Measurements from ENCODE around the gene ZHX3.

The ZHX3 gene

GRCh38 chr20:41162396-41162795 is 155.1 kb downstream of the ZHX3 start:
- Mint-ChIP-seq H3K4me3 (peak overlapping the region; percentile 53), H3K4me1 (ENCODE audit: low read depth) (peaks cover 83% of the 10 kb centered on the region), H3K27ac (peak overlapping the region; percentile 81), H3K36me3 (peaks cover 20% of the 10 kb centered on the region), H3K9me3 (ENCODE audit: low read depth) (no peaks in the 10 kb centered on the region), H3K27me3 (no peaks in the 10 kb centered on the region)

GRCh38 chr20:41161886-41162285 is 155.6 kb downstream of the ZHX3 start:
- peaks cover 16% of the 10 kb centered on the region for H3K36me3 Mint-ChIP-seq
- H3K27me3 Mint-ChIP-seq = no peaks in the 10 kb centered on the region
- peak overlapping the region; percentile 53 for H3K4me3 Mint-ChIP-seq
- H3K9me3 Mint-ChIP-seq (ENCODE audit: low read depth) = no peaks in the 10 kb centered on the region
- H3K4me1 Mint-ChIP-seq (ENCODE audit: low read depth) = peaks cover 83% of the 10 kb centered on the region
- H3K27ac Mint-ChIP-seq = peak overlapping the region; percentile 81

GRCh38 chr20:41160686-41161085 is 156.8 kb downstream of the ZHX3 start:
- Mint-ChIP-seq H3K27ac (peak overlapping the region; percentile 88), H3K4me3 (peak overlapping the region; percentile 53), H3K36me3 (peaks cover 16% of the 10 kb centered on the region), H3K27me3 (no peaks in the 10 kb centered on the region), H3K4me1 (ENCODE audit: low read depth) (peaks cover 89% of the 10 kb centered on the region), H3K9me3 (ENCODE audit: low read depth) (no peaks in the 10 kb centered on the region)

- no peaks in the 10 kb centered on the region for H3K27me3 Mint-ChIP-seq
- H3K27ac Mint-ChIP-seq = peak overlapping the region; percentile 88
Measured at GRCh38 chr20:41159547-41159946, 158.0 kb downstream of the ZHX3 start.

GRCh38 chr20:41158082-41158625 is 159.4 kb downstream of the ZHX3 start:
- H3K27ac Mint-ChIP-seq = peak overlapping the region; percentile 88
- peaks cover 12% of the 10 kb centered on the region for H3K36me3 Mint-ChIP-seq
- peaks cover 94% of the 10 kb centered on the region for H3K4me1 Mint-ChIP-seq (ENCODE audit: low read depth)
- H3K4me3 Mint-ChIP-seq = peak overlapping the region; percentile 80
- no peaks in the 10 kb centered on the region for H3K27me3 Mint-ChIP-seq
- no peaks in the 10 kb centered on the region for H3K9me3 Mint-ChIP-seq (ENCODE audit: low read depth)

More at GRCh38 chr20:41159547-41159946, 158.0 kb downstream of the ZHX3 start:
- peak overlapping the region; percentile 80 for H3K4me3 Mint-ChIP-seq
- H3K4me1 Mint-ChIP-seq (ENCODE audit: low read depth) = peaks cover 94% of the 10 kb centered on the region
- no peaks in the 10 kb centered on the region for H3K9me3 Mint-ChIP-seq (ENCODE audit: low read depth)
- H3K36me3 Mint-ChIP-seq = peaks cover 16% of the 10 kb centered on the region

- H3K9me3 Mint-ChIP-seq (ENCODE audit: low read depth) = no peaks in the 10 kb centered on the region
Measured at GRCh38 chr20:41155261-41155660, 162.3 kb downstream of the ZHX3 start.

GRCh38 chr20:41154436-41155176 is 162.9 kb downstream of the ZHX3 start:
- peaks cover 96% of the 10 kb centered on the region for H3K4me1 Mint-ChIP-seq (ENCODE audit: low read depth)
- peak overlapping the region; percentile 88 for H3K27ac Mint-ChIP-seq
- peak overlapping the region; percentile 72 for H3K4me3 Mint-ChIP-seq
- H3K9me3 Mint-ChIP-seq (ENCODE audit: low read depth) = peaks cover under 1% of the 10 kb centered on the region
- H3K27me3 Mint-ChIP-seq = no peaks in the 10 kb centered on the region
- H3K36me3 Mint-ChIP-seq = peaks cover 3% of the 10 kb centered on the region

More at GRCh38 chr20:41155261-41155660, 162.3 kb downstream of the ZHX3 start:
- Mint-ChIP-seq H3K27me3 (no peaks in the 10 kb centered on the region), H3K4me1 (ENCODE audit: low read depth) (peaks cover 96% of the 10 kb centered on the region), H3K36me3 (peaks cover 7% of the 10 kb centered on the region), H3K27ac (peak overlapping the region; percentile 88), H3K4me3 (peak overlapping the region; percentile 72)

- Mint-ChIP-seq H3K27me3 (no peaks in the 10 kb centered on the region), H3K27ac (peak overlapping the region; percentile 97), H3K4me3 (peak overlapping the region; percentile 69), H3K9me3 (ENCODE audit: low read depth) (peaks cover 4% of the 10 kb centered on the region), H3K4me1 (ENCODE audit: low read depth) (peaks cover 95% of the 10 kb centered on the region), H3K36me3 (peaks cover 7% of the 10 kb centered on the region)
Measured at GRCh38 chr20:41152108-41152757, 165.3 kb downstream of the ZHX3 start.

GRCh38 chr20:41151134-41151869 is 166.2 kb downstream of the ZHX3 start:
- Mint-ChIP-seq H3K36me3 (peaks cover 11% of the 10 kb centered on the region), H3K4me1 (ENCODE audit: low read depth) (peaks cover 95% of the 10 kb centered on the region), H3K9me3 (ENCODE audit: low read depth) (peaks cover 4% of the 10 kb centered on the region), H3K27ac (peak overlapping the region; percentile 97), H3K27me3 (no peaks in the 10 kb centered on the region), H3K4me3 (peak overlapping the region; percentile 67)

GRCh38 chr20:41150664-41151063 is 166.9 kb downstream of the ZHX3 start:
- Mint-ChIP-seq H3K27me3 (no peaks in the 10 kb centered on the region), H3K27ac (peak overlapping the region; percentile 97), H3K4me1 (ENCODE audit: low read depth) (peaks cover 95% of the 10 kb centered on the region), H3K4me3 (peak overlapping the region; percentile 67), H3K9me3 (ENCODE audit: low read depth) (peaks cover 4% of the 10 kb centered on the region), H3K36me3 (peaks cover 12% of the 10 kb centered on the region)

GRCh38 chr20:41148942-41149341 is 168.6 kb downstream of the ZHX3 start:
- peaks cover 13% of the 10 kb centered on the region for H3K36me3 Mint-ChIP-seq
- H3K4me3 Mint-ChIP-seq = peak overlapping the region; percentile 64
- peaks cover 95% of the 10 kb centered on the region for H3K4me1 Mint-ChIP-seq (ENCODE audit: low read depth)
- no peaks in the 10 kb centered on the region for H3K27me3 Mint-ChIP-seq
- H3K9me3 Mint-ChIP-seq (ENCODE audit: low read depth) = peaks cover 4% of the 10 kb centered on the region
- H3K27ac Mint-ChIP-seq = peak overlapping the region; percentile 97

- Mint-ChIP-seq H3K4me3 (peak overlapping the region; percentile 93), H3K27ac (peak overlapping the region; percentile 97), H3K27me3 (no peaks in the 10 kb centered on the region), H3K4me1 (ENCODE audit: low read depth) (peaks cover 98% of the 10 kb centered on the region), H3K9me3 (ENCODE audit: low read depth) (peaks cover 4% of the 10 kb centered on the region), H3K36me3 (peaks cover 16% of the 10 kb centered on the region)
Measured at GRCh38 chr20:41147767-41148191, 169.8 kb downstream of the ZHX3 start.

- Mint-ChIP-seq H3K27ac (peak overlapping the region; percentile 96), H3K4me3 (peak overlapping the region; percentile 93), H3K36me3 (peaks cover 16% of the 10 kb centered on the region), H3K4me1 (ENCODE audit: low read depth) (peaks cover 99% of the 10 kb centered on the region), H3K27me3 (no peaks in the 10 kb centered on the region), H3K9me3 (ENCODE audit: low read depth) (peaks cover 4% of the 10 kb centered on the region)
Measured at GRCh38 chr20:41145821-41146620, 171.5 kb downstream of the ZHX3 start.

- Mint-ChIP-seq H3K9me3 (ENCODE audit: low read depth) (peaks cover 4% of the 10 kb centered on the region), H3K4me3 (peak overlapping the region; percentile 93), H3K36me3 (peaks cover 16% of the 10 kb centered on the region), H3K27ac (peak overlapping the region; percentile 96), H3K27me3 (no peaks in the 10 kb centered on the region), H3K4me1 (ENCODE audit: low read depth) (peaks cover 99% of the 10 kb centered on the region)
Measured at GRCh38 chr20:41145317-41145716, 172.2 kb downstream of the ZHX3 start.

Measured in activated naive CD8-positive, alpha-beta T cell (primary cell).